ENCODE results near the gene AADACL2. TPM values are rescaled to one million over a fixed set of nuclear protein-coding genes. Genes with fewer than 3 reads are reported as not detected.
A peak's percentile ranks its signal among the peaks of the same experiment; 100 is the strongest.

AADACL2 gene
- total and polyA plus RNA-seq, 11 donors = 1.4 TPM; not detected in 10

GRCh38 chr3:151769175-151769574, 35.4 kb downstream of the AADACL2 start:
- Histone ChIP-seq H3K4me3 (no peak overlapping the region), H3K9me3 (no peaks in the 10 kb centered on the region), H3K27ac (peak overlapping the region in 6 of 12 donors; percentile 18 to 84 (median 74)), H3K27me3 (no peaks in the 10 kb centered on the region), H3K4me1 (peaks cover 0 to 59% (median 20%) of the 10 kb centered on the region in 12 donors), H3K36me3 (no peaks in the 10 kb centered on the region)
- DNase-seq (no peak), ATAC-seq (no peak)
- WGBS, 4 donors = 68 to 89% (median 77%) methylated on average over 2 of the region's 2 CpGs
- TF ChIP-seq POLR2A (IDR thresholded peaks at IDR 0.05) = no peak
- TF ChIP-seq, protein P1, sequence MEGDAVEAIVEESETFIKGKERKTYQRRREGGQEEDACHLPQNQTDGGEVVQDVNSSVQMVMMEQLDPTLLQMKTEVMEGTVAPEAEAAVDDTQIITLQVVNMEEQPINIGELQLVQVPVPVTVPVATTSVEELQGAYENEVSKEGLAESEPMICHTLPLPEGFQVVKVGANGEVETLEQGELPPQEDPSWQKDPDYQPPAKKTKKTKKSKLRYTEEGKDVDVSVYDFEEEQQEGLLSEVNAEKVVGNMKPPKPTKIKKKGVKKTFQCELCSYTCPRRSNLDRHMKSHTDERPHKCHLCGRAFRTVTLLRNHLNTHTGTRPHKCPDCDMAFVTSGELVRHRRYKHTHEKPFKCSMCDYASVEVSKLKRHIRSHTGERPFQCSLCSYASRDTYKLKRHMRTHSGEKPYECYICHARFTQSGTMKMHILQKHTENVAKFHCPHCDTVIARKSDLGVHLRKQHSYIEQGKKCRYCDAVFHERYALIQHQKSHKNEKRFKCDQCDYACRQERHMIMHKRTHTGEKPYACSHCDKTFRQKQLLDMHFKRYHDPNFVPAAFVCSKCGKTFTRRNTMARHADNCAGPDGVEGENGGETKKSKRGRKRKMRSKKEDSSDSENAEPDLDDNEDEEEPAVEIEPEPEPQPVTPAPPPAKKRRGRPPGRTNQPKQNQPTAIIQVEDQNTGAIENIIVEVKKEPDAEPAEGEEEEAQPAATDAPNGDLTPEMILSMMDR (IDR thresholded peaks at IDR 0.05) = no peak
- intact Hi-C loops (cut with DNase I) = no loop called here

DNA sequence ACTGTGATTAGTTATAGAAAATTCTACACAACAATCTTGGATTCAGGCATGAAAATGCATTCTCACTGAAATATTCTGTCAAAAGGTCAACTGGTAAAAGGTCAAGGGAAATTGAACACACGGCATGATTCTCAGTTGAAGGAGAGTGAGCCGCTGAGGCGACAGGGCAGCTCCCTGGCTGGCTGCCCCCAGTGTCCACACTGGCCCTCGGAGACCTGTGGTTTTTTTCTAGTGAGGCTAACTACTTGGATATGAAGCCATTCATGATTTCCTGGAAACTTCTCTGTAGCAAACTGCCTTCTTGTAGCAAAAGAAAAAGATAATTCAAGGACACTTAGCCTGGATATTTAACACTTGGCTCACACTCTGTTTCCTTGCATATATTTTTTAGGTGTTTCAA, 37.2 kb downstream of the AADACL2 start:
- ATAC-seq (peak; percentile 79 to 94 (median 89)), DNase-seq (peak; percentile 61 to 75 (median 67))
- 20 to 47% (median 26%) methylated on average over 4 of the region's 4 CpGs for WGBS, 4 donors
- intact Hi-C loops (cut with DNase I) = no loop called here
- TF ChIP-seq, protein P1 (IDR thresholded peaks at IDR 0.05) = peak in 1 of 12 donors; percentile 4
- TF ChIP-seq POLR2A (IDR thresholded peaks at IDR 0.05) = no peak
- Histone ChIP-seq H3K36me3 (no peaks in the 10 kb centered on the region), H3K27me3 (no peaks in the 10 kb centered on the region), H3K27ac (peak overlapping the region; percentile 25 to 79 (median 62)), H3K4me3 (peak overlapping the region in 3 of 12 donors; percentile 1 to 15 (median 2)), H3K9me3 (no peaks in the 10 kb centered on the region), H3K4me1 (peaks cover 0 to 56% (median 23%) of the 10 kb centered on the region in 12 donors)

- 80 to 83% (median 82%) methylated on average over 4 of the region's 4 CpGs for WGBS, 4 donors
- TF ChIP-seq, protein P1 (IDR thresholded peaks at IDR 0.05) = no peak
- no peak for TF ChIP-seq POLR2A (IDR thresholded peaks at IDR 0.05)
- H3K27me3 ChIP-seq = no peaks in the 10 kb centered on the region
- H3K27ac ChIP-seq = peak overlapping the region in 4 of 12 donors; percentile 1 to 62 (median 8)
- no peaks in the 10 kb centered on the region for H3K9me3 ChIP-seq
- ATAC-seq (no peak), DNase-seq (no peak)
- intact Hi-C loops (cut with DNase I) = no loop called here
- no peaks in the 10 kb centered on the region for H3K36me3 ChIP-seq
- peaks cover 0 to 49% (median 25%) of the 10 kb centered on the region in 12 donors for H3K4me1 ChIP-seq
- H3K4me3 ChIP-seq = no peak overlapping the region
Measured at GRCh38 chr3:151772825-151773480, 39.2 kb downstream of the AADACL2 start.

GRCh38 chr3:151774235-151774634, 40.5 kb downstream of the AADACL2 start:
- intact Hi-C loops (cut with DNase I) = no loop called here
- Histone ChIP-seq H3K4me3 (no peak overlapping the region), H3K27ac (no peak overlapping the region), H3K27me3 (no peaks in the 10 kb centered on the region), H3K36me3 (no peaks in the 10 kb centered on the region), H3K4me1 (peaks cover 0 to 36% (median 23%) of the 10 kb centered on the region in 12 donors), H3K9me3 (no peaks in the 10 kb centered on the region)
- no peak for TF ChIP-seq POLR2A (IDR thresholded peaks at IDR 0.05)
- TF ChIP-seq, protein P1 (IDR thresholded peaks at IDR 0.05) = no peak
- ATAC-seq (no peak), DNase-seq (no peak)
- 87 to 94% (median 90%) methylated on average over 1 of the region's 1 CpG for WGBS, 4 donors

Measured in heart left ventricle (tissue), 16 donors.